ENCODE data around the gene ARID1B. TPM values are rescaled to one million over a fixed set of nuclear protein-coding genes. Genes with fewer than 3 reads are reported as not detected.

Gene ARID1B
- total and polyA plus RNA-seq, 9 of the 15 experiments (the other 6 are each of a cell fraction or from before 2014, with no cell fraction given): 12.5 to 50.5 (median 25.8) TPM

DNA sequence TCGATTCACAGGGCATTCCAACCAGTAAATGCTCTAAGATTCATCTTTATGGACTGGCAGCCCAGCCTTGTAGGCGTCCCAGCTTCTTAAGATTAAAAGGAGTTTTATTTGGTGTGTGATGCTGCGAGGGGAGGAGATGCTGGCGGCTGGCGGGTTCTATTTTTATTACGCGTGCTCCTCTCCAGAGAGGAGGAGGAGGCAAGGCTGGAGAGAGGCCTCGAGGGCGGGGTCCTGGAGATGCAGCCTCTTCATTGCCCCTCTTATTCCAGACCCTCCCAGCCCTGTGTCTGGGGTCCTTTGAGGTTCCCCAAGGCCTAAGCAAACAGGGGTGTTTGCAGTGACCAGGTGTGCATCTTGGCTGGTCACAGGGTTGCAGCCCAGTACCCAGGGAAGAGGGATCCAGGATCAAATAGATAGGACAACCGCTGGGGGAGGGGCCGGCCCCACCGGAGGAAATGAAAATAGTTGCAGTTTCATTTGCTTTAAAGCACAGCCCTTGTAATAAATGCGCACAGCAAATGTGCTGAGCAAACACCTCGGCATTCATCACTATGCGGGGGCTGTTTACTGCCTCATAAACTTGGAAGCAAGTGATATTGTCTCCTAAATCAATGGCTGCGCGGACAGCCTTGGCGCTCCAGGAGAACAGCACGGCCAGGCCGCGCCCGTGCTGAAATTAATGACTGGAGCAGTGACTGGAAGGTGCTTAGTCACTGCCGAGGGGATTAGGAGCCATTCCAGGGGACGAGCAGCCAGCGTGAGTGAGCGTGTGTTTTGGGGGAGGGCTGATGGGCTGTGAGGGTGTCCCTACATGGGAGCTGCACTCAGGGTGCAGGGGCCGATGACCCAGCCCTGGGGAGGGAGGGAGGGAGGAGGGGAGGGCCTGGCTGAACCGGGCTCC, 463.1 kb downstream of the ARID1B start (continued):
- TF ChIP-seq CGGBP1 (CRISPR knock-in tag; IDR thresholded peaks at IDR 0.05): no peak
- TF ChIP-seq WHSC1 (IDR thresholded peaks at IDR 0.05; ENCODE audit: low read length): no peak
- TF ChIP-seq PML (IDR thresholded peaks at IDR 0.05; ENCODE audit: low read length): no peak
- TF ChIP-seq, protein P1, sequence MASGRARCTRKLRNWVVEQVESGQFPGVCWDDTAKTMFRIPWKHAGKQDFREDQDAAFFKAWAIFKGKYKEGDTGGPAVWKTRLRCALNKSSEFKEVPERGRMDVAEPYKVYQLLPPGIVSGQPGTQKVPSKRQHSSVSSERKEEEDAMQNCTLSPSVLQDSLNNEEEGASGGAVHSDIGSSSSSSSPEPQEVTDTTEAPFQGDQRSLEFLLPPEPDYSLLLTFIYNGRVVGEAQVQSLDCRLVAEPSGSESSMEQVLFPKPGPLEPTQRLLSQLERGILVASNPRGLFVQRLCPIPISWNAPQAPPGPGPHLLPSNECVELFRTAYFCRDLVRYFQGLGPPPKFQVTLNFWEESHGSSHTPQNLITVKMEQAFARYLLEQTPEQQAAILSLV (tag; IDR thresholded peaks at IDR 0.05): no peak
- TF ChIP-seq EHMT2 (IDR thresholded peaks at IDR 0.05): no peak
- no peak for TF ChIP-seq SRSF7 (optimal IDR thresholded peaks at IDR 0.05; ENCODE audit: low read depth, low read length)
- TF ChIP-seq, protein P2, sequence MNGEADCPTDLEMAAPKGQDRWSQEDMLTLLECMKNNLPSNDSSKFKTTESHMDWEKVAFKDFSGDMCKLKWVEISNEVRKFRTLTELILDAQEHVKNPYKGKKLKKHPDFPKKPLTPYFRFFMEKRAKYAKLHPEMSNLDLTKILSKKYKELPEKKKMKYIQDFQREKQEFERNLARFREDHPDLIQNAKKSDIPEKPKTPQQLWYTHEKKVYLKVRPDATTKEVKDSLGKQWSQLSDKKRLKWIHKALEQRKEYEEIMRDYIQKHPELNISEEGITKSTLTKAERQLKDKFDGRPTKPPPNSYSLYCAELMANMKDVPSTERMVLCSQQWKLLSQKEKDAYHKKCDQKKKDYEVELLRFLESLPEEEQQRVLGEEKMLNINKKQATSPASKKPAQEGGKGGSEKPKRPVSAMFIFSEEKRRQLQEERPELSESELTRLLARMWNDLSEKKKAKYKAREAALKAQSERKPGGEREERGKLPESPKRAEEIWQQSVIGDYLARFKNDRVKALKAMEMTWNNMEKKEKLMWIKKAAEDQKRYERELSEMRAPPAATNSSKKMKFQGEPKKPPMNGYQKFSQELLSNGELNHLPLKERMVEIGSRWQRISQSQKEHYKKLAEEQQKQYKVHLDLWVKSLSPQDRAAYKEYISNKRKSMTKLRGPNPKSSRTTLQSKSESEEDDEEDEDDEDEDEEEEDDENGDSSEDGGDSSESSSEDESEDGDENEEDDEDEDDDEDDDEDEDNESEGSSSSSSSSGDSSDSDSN (IDR thresholded peaks at IDR 0.05; ENCODE audit: borderline replicate concordance in 1 of 2, low read depth in 2 of 2, low read length in 2 of 2): 0 out of 4 replicates have a peak, but pooled peaks of 1 of the 2 experiments have one; percentile 74
- TF ChIP-seq NFRKB (IDR thresholded peaks at IDR 0.05; ENCODE audit: low read depth): peak; percentile 58; the same call in 1 of the 2 replicates
- peak; percentile 44 to 58; a peak in 3 of 4 replicates for TF ChIP-seq NRF1 (conservative IDR thresholded peaks at IDR 0.05 in 1 of 2, IDR thresholded peaks at IDR 0.05 in 1 of 2)
- TF ChIP-seq NCOA2 (IDR thresholded peaks at IDR 0.05; ENCODE audit: partially characterized antibody in 2 of 2): no peak
- TF ChIP-seq MCM7 (IDR thresholded peaks at IDR 0.05): no peak
- no peak for TF ChIP-seq FIP1L1 (IDR thresholded peaks at IDR 0.05; ENCODE audit: low read depth, low read length, poor library complexity, severe bottlenecking)
- TF ChIP-seq EP400 (IDR thresholded peaks at IDR 0.05): peak; percentile 56
- no peak for TF ChIP-seq SMARCA5 (IDR thresholded peaks at IDR 0.05)
- TF ChIP-seq SRF (CRISPR knock-in tag; IDR thresholded peaks at IDR 0.05): no peak
- TF ChIP-seq PHF21A (IDR thresholded peaks at IDR 0.05; ENCODE audit: borderline replicate concordance, low read depth): no peak
- no peak for TF ChIP-seq DDX20 (tag; IDR thresholded peaks at IDR 0.05; ENCODE audit: low read depth)
- TF ChIP-seq TSC22D4 (tag; IDR thresholded peaks at IDR 0.05): no peak
- TF ChIP-seq, protein P3, sequence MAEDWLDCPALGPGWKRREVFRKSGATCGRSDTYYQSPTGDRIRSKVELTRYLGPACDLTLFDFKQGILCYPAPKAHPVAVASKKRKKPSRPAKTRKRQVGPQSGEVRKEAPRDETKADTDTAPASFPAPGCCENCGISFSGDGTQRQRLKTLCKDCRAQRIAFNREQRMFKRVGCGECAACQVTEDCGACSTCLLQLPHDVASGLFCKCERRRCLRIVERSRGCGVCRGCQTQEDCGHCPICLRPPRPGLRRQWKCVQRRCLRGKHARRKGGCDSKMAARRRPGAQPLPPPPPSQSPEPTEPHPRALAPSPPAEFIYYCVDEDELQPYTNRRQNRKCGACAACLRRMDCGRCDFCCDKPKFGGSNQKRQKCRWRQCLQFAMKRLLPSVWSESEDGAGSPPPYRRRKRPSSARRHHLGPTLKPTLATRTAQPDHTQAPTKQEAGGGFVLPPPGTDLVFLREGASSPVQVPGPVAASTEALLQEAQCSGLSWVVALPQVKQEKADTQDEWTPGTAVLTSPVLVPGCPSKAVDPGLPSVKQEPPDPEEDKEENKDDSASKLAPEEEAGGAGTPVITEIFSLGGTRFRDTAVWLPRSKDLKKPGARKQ (CRISPR knock-in tag; IDR thresholded peaks at IDR 0.05): no peak
- no peak for TF ChIP-seq ATF1 (CRISPR knock-in tag; IDR thresholded peaks at IDR 0.05)
- peak; percentile 47 for TF ChIP-seq ATF1 (tag; IDR thresholded peaks at IDR 0.05)
- no peak for TF ChIP-seq ETS2 (tag; IDR thresholded peaks at IDR 0.05; ENCODE audit: borderline replicate concordance, poor library complexity, severe bottlenecking)
- TF ChIP-seq SMARCA4 (IDR thresholded peaks at IDR 0.05): peak; percentile 81
- TF ChIP-seq HNRNPUL1 (IDR thresholded peaks at IDR 0.05; ENCODE audit: low read length): no peak
- TF ChIP-seq MTA2 (IDR thresholded peaks at IDR 0.05; ENCODE audit: low read depth): no peak
